B cell (primary cell): Measurements from ENCODE around the gene TENT4B.

Source experiments
- EZH2 ChIP-seq: IDR thresholded peaks from 2 replicates; pipeline ENCODE4 v1.6.1; 2012; ENCODE audit warnings: borderline replicate concordance, low read depth, mild to moderate bottlenecking, moderate library complexity, low read length; ENCODE audit not compliant: insufficient read depth, poor library complexity, severe bottlenecking
- TF ChIP-seq, protein P1 (sequence below): fragments of 200-600 bp; IDR thresholded peaks from one replicate; pipeline ENCODE4 v1.8.0; 2022; ENCODE audit warnings: antibody characterized with exemption, mild to moderate bottlenecking

DNA sequence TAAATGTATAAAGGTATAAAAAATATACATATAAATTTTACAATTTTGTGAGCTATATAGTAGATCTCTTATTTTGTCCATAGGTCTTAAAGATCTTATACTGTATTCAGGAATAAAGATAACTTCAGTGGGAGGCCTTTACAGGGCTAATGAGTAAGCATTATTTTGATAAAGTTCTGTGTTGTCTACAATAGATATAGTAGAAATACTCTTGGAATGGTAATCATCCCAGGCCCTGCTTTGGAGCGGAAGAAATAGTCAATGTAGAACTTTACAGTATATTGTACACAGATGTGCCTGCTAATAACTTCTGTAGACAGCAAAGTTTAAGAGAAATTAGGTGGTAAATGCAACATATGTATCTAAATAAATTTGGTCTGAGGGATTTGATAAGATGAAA lies 42.6 kb downstream of the TENT4B start:
- TF ChIP-seq, protein P1, sequence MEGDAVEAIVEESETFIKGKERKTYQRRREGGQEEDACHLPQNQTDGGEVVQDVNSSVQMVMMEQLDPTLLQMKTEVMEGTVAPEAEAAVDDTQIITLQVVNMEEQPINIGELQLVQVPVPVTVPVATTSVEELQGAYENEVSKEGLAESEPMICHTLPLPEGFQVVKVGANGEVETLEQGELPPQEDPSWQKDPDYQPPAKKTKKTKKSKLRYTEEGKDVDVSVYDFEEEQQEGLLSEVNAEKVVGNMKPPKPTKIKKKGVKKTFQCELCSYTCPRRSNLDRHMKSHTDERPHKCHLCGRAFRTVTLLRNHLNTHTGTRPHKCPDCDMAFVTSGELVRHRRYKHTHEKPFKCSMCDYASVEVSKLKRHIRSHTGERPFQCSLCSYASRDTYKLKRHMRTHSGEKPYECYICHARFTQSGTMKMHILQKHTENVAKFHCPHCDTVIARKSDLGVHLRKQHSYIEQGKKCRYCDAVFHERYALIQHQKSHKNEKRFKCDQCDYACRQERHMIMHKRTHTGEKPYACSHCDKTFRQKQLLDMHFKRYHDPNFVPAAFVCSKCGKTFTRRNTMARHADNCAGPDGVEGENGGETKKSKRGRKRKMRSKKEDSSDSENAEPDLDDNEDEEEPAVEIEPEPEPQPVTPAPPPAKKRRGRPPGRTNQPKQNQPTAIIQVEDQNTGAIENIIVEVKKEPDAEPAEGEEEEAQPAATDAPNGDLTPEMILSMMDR, result no peak
- TF ChIP-seq EZH2, result no peak
